GM18499 (cell line): Measurements from ENCODE around the gene AIP.
"Not testable (repeated sequence)": the region's sequence is repeated elsewhere in the genome, so short reads cannot be mapped to it uniquely, and the experiment has no call there.

Experiments
- ATAC-seq: cut with Tn5 transposase; IDR thresholded peaks from one replicate; pipeline ENCODE4 v1.9.1; 2021; ENCODE audit warnings: moderate number of reproducible peaks; ENCODE audit not compliant: insufficient read depth, unreplicated experiment

Gene AIP

GRCh38 chr11:67445515-67445914, 37.3 kb upstream of the AIP start:
- no peak for ATAC-seq

GRCh38 chr11:67448220-67448609, 34.6 kb upstream of the AIP start:
- ATAC-seq, result no peak

- ATAC-seq, result no peak
Measured at GRCh38 chr11:67449116-67449844, 33.5 kb upstream of the AIP start.

DNA sequence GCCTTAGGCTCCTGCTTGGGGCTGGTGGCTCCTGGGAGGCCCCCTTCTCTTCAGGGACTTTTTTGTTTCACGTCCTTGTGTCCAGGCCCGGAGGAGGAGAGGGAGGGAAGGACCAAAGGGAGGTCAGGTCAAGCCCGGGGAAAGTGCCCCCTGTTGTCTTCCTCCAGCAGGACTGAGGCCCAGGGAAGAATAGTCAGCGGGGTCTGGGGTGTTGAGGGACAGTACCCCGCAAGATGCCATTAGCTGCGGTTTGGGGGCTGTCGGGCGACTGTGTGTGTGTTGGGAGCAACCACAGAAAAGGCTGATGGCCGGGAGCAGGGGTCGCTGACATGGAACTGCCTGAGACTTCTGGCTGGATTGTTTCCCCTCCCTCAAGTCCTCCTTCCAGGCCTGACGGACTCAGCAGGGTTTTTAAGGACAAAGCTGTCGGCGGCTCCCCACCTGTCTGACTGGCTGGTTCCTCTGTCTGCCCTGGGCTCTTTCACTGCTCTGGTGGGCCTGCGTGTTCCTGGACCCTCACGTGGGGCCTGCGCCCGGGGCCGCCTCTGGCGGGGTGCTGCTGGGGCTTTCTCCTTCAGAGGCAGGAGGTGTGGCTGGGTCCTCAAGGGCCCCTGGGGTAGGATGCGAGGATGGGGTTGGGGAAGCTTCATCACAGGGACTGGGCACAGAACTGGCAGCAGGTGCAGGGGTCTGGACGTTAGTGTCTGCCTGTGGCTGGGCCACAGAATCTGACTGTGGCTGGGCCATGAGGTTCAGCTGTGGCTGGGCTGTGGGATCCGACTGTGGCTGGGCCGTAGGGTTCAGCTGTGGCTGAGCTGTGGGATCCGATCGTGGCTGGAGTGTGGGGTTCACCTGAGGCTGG, 31.8 kb upstream of the AIP start:
- ATAC-seq, result no peak

GRCh38 chr11:67451658-67451976, 31.2 kb upstream of the AIP start:
- ATAC-seq, result no peak

- no peak for ATAC-seq
Measured at GRCh38 chr11:67452141-67452952, 30.5 kb upstream of the AIP start, which contains the start of gene GPR152. Gene GPR152, minus strand, starts transcription at chr11:67452729. Its CDS starts 5 bp downstream, at chr11:67452724.

DNA sequence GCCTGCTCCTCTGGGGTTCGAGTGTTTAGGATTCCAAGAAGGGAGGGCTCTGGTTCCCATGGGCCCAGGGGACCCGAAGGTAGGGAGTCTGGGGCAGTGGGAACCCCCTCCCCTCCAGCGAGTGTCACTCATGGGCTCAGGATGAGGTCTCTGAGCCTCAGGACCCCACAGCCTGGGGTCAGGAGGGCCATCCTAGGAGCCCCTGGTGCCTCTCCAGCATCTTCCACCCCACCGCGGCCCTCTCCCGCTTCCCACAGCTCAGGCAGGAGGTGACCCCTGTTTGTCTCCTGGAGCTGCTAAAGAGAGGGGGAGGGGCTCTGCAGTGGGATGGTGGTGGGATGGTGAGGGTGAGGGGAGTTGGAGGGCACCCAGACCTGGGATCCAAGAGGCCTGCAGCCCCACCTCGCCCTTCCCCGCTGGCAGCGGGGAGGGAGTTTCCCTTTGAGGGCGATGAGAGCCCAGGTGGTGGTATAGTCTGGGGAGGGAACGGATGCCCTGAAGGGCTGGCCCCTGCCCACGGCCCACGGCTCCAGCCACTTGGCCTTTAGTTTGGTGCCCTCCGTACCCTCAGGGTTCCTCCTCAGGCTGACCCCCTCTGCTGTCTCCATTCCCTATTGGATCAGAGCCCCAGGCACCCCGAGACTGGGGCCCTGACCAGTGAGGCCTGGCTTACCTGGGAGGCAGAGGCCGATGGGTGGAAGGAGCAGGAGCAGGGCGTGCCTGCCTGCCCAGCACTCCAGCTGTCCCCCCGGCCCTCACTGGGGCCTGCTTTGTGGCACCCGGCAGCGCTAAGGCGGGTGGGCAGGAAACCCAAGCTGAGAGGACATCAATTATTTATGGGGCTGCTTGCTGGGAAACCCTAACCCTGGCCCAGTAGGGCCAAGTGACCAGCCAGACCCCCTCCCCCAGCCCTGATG, 28.8 kb upstream of the AIP start:
- no peak for ATAC-seq

- ATAC-seq, result no peak
Measured at GRCh38 chr11:67455054-67455453, 27.8 kb upstream of the AIP start, which contains the start of gene CABP4. Gene CABP4, plus strand, starts transcription at chr11:67455354. Its CDS starts 70 bp downstream, at chr11:67455424.

DNA sequence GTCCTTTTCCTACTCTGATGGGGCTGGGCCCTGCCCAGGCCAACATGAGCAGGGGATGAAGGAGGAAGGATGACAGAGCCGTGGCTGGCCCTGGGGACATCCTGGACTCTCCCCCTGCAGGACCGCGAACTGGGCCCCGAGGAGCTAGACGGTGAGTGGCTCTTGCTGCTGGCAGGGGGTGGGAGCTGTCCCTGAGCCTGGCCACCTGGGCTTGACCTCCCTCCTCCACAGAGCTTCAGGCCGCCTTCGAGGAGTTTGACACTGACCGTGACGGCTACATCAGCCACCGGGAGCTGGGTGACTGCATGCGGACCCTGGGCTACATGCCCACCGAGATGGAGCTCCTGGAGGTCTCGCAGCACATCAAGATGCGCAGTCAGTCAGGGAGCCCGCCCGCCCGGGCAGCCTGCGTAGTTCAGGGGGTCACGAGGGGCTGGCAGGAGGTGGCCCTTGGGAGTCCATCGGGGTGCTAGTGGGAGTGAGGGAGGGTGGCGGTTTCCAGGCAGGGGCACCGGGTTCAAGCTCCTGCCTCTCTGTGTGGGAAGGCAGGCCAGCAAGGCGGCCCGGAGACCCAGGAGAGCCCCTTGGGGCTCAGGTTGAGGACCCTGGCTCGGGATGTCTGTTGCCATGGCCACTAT, 26.6 kb upstream of the AIP start:
- ATAC-seq, result no peak

- no peak for ATAC-seq
Measured at GRCh38 chr11:67457453-67457852, 25.4 kb upstream of the AIP start.

DNA sequence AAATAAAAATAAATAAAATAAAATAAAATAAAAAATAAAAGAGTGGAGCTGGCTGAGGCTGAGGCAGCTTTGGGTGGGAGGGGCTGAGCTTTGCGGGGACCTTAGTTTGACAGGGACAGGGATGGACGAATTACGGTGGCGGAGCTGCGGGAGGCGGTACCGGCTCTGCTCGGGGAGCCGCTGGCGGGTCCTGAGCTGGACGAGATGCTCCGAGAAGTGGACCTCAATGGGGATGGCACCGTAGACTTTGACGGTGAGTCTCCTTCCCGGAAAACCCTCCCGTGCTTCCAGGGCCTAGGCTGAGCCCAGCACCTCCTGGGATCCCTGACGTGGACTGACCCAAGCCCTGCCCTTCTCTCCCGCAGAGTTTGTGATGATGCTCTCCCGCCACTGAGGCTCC, 24.6 kb upstream of the AIP start:
- no peak for ATAC-seq

DNA sequence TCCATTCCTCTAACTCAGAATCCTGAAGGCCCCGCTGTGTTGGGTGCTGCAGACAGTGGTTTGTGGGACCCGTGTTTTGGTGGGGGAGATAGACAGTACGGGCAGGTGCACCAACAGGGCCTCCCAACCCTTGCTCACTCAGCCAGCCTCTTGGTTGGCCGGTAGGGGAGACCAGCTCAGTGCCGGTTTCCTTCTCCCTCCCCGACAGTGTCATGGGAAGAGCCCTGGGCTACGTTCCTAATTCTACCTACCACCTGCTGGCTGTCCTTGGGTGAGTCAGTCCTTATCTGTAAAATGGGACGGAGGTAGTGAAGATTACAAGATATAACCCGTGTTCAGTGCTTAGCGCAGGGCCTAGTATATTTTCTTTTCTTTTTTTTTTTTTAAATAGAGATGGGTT, 19.6 kb upstream of the AIP start:
- ATAC-seq, result no peak

DNA sequence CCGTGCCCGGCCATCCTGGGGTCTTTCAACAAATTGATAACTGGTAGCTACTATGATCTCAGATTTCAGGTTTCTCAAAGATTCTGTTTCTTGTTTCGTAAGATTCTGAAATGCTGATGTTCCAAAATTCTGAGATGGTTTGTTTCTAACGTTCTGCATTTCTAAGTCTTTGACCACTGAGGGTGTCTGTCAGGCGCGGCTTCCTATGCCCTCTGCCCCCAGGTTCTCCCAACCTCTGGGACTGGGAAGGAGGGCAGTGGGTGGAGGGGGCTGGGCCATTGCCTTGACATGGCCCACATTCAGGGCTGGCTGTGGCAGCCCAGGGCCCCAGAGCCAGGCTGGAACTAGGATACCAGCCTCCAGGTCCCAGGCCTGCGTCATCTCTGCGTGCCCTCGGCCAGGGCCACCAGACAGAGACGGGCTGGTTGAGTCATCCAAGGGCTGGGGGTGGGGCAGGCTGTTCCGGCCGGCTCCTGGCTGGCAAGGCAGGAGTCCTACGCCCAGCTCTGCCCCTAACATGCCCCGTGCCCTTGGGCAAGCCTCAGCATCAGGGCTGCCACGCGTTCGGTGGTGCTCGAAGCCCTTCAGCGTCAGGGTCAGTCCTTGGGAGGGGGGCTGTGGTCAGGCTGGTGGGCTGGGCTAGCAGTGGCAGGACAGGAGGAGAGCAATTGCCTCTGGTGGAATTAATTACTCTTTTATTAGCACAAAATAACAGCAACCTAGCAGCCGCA, 19.0 kb upstream of the AIP start:
- no peak for ATAC-seq

GRCh38 chr11:67464411-67465188, 18.2 kb upstream of the AIP start:
- no peak for ATAC-seq

DNA sequence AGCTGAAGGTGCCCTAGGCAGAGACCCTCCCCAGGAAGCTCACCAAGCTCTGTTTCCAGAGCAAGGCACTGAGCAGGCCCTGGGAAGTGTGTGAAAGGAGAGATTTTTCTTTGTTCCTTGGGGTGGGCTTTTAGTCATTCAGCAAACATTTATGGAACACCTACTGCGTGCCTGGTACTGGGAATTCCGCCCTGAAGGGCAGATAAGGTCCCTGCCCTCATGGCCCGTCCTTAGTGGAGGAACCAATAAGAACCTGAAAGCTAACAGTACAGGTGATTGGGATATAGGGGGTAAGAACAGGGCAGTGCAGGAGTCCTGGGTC, 17.7 kb upstream of the AIP start:
- no peak for ATAC-seq

GRCh38 chr11:67465530-67465929, 17.3 kb upstream of the AIP start:
- not testable (repeated sequence) for ATAC-seq

- ATAC-seq, result no peak
Measured at GRCh38 chr11:67466367-67466766, 16.5 kb upstream of the AIP start.
